Glutamatergic neuron (in vitro differentiated cells): ENCODE results near the gene ASTN2. TPM values are rescaled to one million over a fixed set of nuclear protein-coding genes. Genes with fewer than 3 reads are reported as not detected.
A peak's percentile ranks its signal among the peaks of the same experiment; 100 is the strongest.

ENCODE experiments used
- DNase-seq: peaks from one replicate; pipeline ENCODE4 v3.0.0; 2022
- H3K27ac Mint-ChIP-seq: one replicate; pipeline ENCODE4 v1.8.0; 2020; ENCODE audit warnings: mild to moderate bottlenecking, mixed read lengths, inconsistent platforms; ENCODE audit not compliant: unreplicated experiment
- H3K27me3 Mint-ChIP-seq: one replicate; pipeline ENCODE4 v1.8.0; 2020; ENCODE audit warnings: mild to moderate bottlenecking, moderate library complexity, mixed read lengths, inconsistent platforms; ENCODE audit not compliant: unreplicated experiment
- H3K36me3 Mint-ChIP-seq: one replicate; pipeline ENCODE4 v1.8.0; 2020; ENCODE audit warnings: mild to moderate bottlenecking, mixed read lengths, inconsistent platforms; ENCODE audit not compliant: unreplicated experiment
- H3K4me1 Mint-ChIP-seq: one replicate; pipeline ENCODE4 v1.8.0; 2020; ENCODE audit warnings: mild to moderate bottlenecking, low read depth, mixed read lengths, inconsistent platforms; ENCODE audit not compliant: unreplicated experiment
- H3K4me3 Mint-ChIP-seq: one replicate; pipeline ENCODE4 v1.8.0; 2020; ENCODE audit warnings: mild to moderate bottlenecking, mixed read lengths, inconsistent platforms; ENCODE audit not compliant: unreplicated experiment
- H3K9me3 Mint-ChIP-seq: one replicate; pipeline ENCODE4 v1.8.0; 2020; ENCODE audit warnings: mild to moderate bottlenecking, moderate library complexity, mixed read lengths, inconsistent platforms; ENCODE audit not compliant: unreplicated experiment
- CTCF ChIP-seq: fragments of 200-600 bp; sonication (generic); IDR thresholded peaks from one replicate; pipeline ENCODE4 v1.5.0; 2021; ENCODE audit not compliant: partially characterized antibody, unreplicated experiment
- total RNA-seq: library from RNA; stranded (reverse); fragmentation: NEBNext Ultra II Directional; extraction: Animal tissue kit (Norgen Biotek cat#: 25700); gene quantifications from one replicate; pipeline ENCODE4 v1.2.1, GENCODE V29; 2021; ENCODE audit not compliant: unreplicated experiment

ASTN2 gene
- total RNA-seq, 1 donor from 2014 or later: 134 TPM

DNA sequence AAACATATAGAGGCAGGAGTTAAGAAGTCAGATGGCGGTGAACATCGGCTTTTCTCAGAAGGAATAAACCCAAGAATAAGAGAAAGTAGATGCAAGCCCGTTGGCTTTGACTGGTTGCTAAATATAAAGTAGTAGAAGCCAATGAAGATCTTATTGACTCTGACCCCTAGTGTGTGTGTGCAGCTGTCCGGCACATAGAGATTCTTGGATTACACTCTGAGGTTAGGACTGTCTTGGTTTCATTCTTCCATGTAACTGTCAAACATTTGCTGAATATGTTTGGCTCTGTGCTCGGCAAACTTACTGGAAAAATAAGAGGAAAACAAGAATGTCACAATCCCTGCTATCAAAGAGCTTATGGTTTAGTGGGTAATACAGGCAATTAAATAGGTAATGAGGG lies 54.9 kb downstream of the ASTN2 start:
- Mint-ChIP-seq H3K9me3 (peaks cover 3% of the 10 kb centered on the region), H3K27me3 (no peaks in the 10 kb centered on the region), H3K36me3 (peaks cover 4% of the 10 kb centered on the region), H3K4me3 (no peak overlapping the region), H3K27ac (no peak overlapping the region), H3K4me1 (peaks cover 32% of the 10 kb centered on the region)
- no peak for TF ChIP-seq CTCF
- DNase-seq: no peak

GRCh38 chr9:117355542-117355941 lies 59.3 kb downstream of the ASTN2 start:
- peaks cover 10% of the 10 kb centered on the region for H3K9me3 Mint-ChIP-seq
- DNase-seq: peak; percentile 25
- H3K36me3 Mint-ChIP-seq: peaks cover 8% of the 10 kb centered on the region
- H3K27me3 Mint-ChIP-seq: peaks cover 6% of the 10 kb centered on the region
- no peak overlapping the region for H3K4me3 Mint-ChIP-seq
- peak overlapping the region; percentile 97 for H3K27ac Mint-ChIP-seq
- peaks cover 50% of the 10 kb centered on the region for H3K4me1 Mint-ChIP-seq
- TF ChIP-seq CTCF: no peak

DNA sequence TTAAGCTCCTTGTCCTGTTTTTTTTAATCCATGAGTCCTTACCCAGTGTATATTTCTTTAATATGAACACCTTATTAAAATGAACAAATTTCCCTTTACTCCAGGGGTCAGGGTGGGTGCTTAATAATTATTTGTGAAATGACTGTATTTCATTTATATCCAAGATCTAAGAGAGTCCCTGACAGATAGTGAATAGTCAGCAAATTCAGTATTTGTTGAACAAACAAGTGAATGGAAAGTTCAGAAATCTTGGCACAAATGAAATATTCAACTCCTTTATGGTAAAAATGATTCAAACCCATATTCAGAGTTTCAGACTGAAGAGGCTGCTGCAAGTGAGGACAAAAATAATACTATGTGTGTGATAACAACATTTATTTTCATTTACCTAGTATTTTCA lies 59.9 kb downstream of the ASTN2 start:
- no peak for TF ChIP-seq CTCF
- Mint-ChIP-seq H3K36me3 (peaks cover 8% of the 10 kb centered on the region), H3K9me3 (peaks cover 10% of the 10 kb centered on the region), H3K27me3 (peaks cover 6% of the 10 kb centered on the region), H3K27ac (peak overlapping the region; percentile 97), H3K4me1 (peaks cover 47% of the 10 kb centered on the region), H3K4me3 (peak overlapping the region; percentile 30)
- DNase-seq: no peak

DNA sequence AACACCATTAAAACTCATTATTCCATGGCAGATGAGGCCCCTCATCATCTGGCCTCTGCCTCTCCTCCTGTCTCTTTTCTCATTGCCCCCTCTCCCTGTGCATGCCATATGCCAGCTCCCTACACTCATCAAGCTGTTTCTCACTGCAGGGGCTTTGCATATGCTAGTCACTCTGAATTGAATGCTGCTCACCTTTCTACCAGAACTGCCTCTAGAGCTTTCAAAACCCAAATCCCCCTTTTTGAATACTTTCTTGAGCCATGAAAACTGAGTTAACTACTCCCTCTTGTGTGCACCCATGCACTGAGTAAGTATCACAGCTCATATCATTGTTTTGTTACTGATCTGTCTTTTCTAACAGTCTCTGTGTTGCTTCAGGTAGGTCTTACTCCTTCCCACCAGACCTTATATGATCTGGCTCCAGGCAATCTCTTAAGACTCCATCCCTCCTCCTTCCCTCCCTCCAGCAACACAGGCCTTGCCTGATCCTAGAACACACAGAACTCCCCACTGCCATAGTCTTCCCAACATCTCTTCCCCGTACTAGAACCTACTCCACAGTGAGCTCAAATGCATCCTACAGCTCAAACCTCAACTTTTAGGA lies 60.5 kb downstream of the ASTN2 start:
- H3K9me3 Mint-ChIP-seq: peaks cover 10% of the 10 kb centered on the region
- peaks cover 8% of the 10 kb centered on the region for H3K36me3 Mint-ChIP-seq
- peak overlapping the region; percentile 30 for H3K4me3 Mint-ChIP-seq
- no peak for TF ChIP-seq CTCF
- H3K27me3 Mint-ChIP-seq: peaks cover 6% of the 10 kb centered on the region
- no peak for DNase-seq
- H3K4me1 Mint-ChIP-seq: peaks cover 42% of the 10 kb centered on the region
- peak overlapping the region; percentile 97 for H3K27ac Mint-ChIP-seq

DNA sequence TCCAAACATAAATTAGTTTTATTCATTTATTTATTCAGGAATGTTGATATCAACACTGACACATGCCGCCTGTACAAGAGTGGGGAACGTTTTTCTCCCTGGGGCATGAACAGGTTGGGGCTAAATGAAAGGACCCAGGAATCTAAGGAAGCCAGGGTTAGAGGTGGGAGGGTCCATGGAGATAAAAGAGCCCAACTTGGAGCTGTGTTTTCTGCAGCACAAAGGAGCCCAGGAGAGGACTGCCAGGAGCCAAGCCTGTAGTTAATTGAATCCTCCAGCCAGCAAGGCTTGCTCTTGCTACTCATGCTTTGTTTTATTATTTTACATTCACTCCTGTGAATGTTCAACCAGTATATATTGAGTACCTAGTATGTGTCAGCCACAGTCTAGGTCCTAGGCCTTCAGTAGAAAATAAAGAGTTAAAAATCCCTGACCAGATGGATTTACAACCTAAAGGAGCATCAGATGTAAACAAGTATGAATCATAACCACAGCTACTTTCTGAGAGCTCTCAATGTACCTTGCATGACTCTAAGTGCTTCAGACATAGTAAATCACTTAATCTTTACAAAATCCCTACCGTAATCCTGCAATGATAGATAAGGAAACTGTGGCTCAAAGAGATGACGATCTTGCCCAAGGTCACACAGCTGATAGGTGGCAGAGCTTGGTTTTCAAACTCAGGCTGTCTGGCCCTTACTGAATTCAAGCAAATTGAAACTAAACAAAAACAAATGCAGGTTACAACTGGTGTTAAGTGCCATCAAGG lies 69.8 kb downstream of the ASTN2 start:
- Mint-ChIP-seq H3K36me3 (no peaks in the 10 kb centered on the region), H3K27ac (peak overlapping the region; percentile 44), H3K27me3 (peaks cover 1% of the 10 kb centered on the region), H3K4me3 (no peak overlapping the region), H3K4me1 (peaks cover 45% of the 10 kb centered on the region), H3K9me3 (no peaks in the 10 kb centered on the region)
- no peak for DNase-seq
- no peak for TF ChIP-seq CTCF
